ENCODE results near the gene CFAP20DC.

Gene CFAP20DC

DNA sequence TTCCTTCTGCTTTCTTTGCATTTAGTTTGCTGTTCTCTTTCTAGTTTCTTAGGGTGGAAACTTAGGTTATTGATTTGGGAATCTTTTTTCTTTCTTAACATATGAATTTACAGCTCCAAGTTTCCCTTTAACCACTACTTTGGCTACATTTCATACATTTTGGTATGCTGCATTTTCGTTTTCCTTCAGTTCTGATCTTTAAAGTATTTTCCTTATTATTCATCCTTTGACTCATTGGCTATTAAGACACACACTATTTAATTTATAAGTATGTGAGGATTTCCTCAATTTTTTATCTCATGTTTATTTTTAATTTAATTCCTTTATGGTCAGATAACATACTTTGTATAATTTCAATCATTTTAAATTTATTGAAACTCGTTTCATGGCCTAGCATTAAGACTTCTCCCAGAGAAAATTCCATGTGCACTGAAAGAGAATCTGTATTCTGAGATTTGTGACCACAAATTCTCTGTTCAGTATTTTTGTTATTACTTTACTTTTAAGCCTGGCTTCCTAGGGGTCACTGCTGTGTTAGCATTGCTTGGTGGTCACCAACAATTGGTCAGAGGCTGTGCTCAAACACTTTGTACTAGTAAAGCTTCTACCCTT lies 87.7 kb downstream of the CFAP20DC start:
- Histone ChIP-seq H3K9ac (ENCODE audit: low read depth, low read length) (no peak overlapping the region), H3K4me3 (ENCODE audit: low read length) (no peak overlapping the region), H3K27ac (ENCODE audit: low read length) (no peak overlapping the region), H3K27me3 (ENCODE audit: insufficient read depth, low read length) (no peaks in the 10 kb centered on the region), H3K36me3 (ENCODE audit: insufficient read depth, low read depth, low read length) (no peaks in the 10 kb centered on the region), H3K9me3 (ENCODE audit: insufficient read depth, low read depth, low read length) (no peaks in the 10 kb centered on the region), H3K4me1 (ENCODE audit: insufficient read depth, low read length) (no peaks in the 10 kb centered on the region)

DNA sequence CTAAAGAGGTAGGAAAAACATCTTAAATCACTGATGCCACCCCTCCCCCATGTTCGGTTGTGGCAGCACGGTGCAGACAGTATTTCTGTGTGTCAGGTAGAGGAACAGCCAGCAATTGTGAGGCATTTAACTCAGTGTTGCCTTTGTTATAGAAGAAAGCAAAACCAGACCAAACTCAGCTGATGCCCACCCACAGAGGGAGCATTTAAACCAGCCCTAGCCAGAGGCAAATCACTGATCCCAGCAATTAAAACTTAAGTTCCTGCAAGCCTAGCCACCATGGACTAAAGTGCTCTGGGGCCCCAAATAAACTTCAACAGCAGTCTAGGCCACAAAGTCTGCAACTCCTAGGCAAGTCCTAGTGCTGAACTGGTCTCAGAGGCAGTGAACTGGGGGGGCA lies 94.5 kb downstream of the CFAP20DC start:
- no peaks in the 10 kb centered on the region for H3K36me3 ChIP-seq (ENCODE audit: insufficient read depth, low read depth, low read length)
- no peak overlapping the region for H3K27ac ChIP-seq (ENCODE audit: low read length)
- no peaks in the 10 kb centered on the region for H3K9me3 ChIP-seq (ENCODE audit: insufficient read depth, low read depth, low read length)
- no peaks in the 10 kb centered on the region for H3K27me3 ChIP-seq (ENCODE audit: insufficient read depth, low read length)
- no peak overlapping the region for H3K9ac ChIP-seq (ENCODE audit: low read depth, low read length)
- H3K4me3 ChIP-seq (ENCODE audit: low read length): no peak overlapping the region
- peaks cover 3% of the 10 kb centered on the region; the same call in 1 of the 2 replicates for H3K4me1 ChIP-seq (ENCODE audit: insufficient read depth, low read length)

DNA sequence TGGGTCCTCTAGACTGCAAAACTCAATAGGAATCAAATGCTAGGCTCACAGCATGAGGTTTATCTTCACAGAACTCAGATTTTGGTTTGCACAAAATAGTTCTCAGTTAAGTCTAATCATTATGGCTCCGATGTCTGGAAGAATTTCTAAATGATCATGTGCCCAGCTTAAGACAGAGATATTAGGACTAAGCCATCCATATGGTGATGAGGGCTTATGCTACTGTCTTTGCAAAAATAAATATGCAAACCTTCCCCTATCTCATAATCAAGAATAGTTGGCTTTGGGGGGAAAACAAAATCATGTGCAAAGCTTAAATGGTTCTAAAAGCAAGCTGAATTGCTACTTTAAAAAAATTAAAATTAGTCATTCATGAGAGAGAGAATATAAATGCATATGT lies 96.5 kb downstream of the CFAP20DC start:
- H3K27me3 ChIP-seq (ENCODE audit: insufficient read depth, low read length): no peaks in the 10 kb centered on the region
- H3K9me3 ChIP-seq (ENCODE audit: insufficient read depth, low read depth, low read length): no peaks in the 10 kb centered on the region
- H3K4me3 ChIP-seq (ENCODE audit: low read length): no peak overlapping the region
- H3K9ac ChIP-seq (ENCODE audit: low read depth, low read length): no peak overlapping the region
- H3K27ac ChIP-seq (ENCODE audit: low read length): no peak overlapping the region
- H3K4me1 ChIP-seq (ENCODE audit: insufficient read depth, low read length): peaks cover 3% of the 10 kb centered on the region; the same call in 1 of the 2 replicates
- H3K36me3 ChIP-seq (ENCODE audit: insufficient read depth, low read depth, low read length): no peaks in the 10 kb centered on the region

DNA sequence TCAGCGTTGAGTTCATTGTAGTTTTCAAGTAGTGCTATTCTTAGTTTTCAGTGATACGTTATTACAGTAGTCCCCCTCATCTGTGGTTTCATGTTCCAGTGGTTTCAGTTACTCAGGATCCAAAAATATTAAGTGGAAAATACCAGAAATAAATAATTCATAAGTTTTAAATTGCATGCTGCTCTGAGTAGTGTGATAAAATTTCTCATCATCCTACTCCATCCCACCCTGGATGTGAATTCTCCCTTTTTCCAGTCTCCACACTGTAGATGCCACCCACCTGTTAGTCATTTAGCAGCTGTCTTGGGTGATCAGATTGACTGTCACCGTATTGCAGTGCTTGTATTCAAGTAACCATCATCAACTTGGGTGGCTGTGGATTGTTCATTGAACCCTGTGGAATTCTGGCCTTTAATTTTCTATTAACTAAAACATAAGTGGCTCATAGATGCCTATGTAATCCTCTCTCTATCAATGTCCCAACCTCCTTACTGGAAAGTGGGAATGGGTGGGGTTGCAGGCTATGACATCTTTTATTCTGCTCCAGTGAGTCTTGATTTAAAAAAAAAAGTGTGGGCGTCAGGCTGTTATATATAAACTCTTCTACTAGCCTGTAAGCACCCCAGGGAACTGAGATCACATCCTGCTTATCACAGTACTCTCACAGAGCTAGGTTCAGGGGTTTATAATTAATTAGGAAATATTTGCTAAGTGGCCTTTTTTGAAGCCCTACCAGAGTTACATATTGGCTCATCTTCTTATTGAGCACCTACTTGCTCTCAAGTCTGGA lies 97.5 kb downstream of the CFAP20DC start:
- Histone ChIP-seq H3K27ac (ENCODE audit: low read length) (no peak overlapping the region), H3K4me3 (ENCODE audit: low read length) (no peak overlapping the region)

DNA sequence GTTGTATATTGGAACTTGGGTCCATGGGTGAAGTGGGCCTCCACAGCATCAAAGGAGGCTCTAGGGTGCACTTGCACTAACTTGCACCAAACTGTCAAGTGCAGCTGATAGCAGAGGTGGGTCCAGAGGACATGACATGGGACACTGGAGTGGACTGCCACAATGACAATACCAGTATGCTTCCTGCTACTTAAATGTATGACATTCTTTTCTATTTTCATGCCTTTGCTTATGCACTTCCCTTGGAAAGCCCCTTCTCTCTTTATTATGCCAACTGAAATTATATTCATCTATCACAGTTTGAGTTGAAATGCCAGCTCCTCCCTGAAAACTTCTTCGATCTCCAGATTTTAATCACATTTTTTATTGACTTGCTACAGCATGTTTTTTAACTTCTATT lies 101.8 kb downstream of the CFAP20DC start:
- no peaks in the 10 kb centered on the region for H3K4me1 ChIP-seq (ENCODE audit: insufficient read depth, low read length)
- H3K36me3 ChIP-seq (ENCODE audit: insufficient read depth, low read depth, low read length): no peaks in the 10 kb centered on the region
- no peak overlapping the region for H3K27ac ChIP-seq (ENCODE audit: low read length)
- no peak overlapping the region for H3K4me3 ChIP-seq (ENCODE audit: low read length)
- H3K9ac ChIP-seq (ENCODE audit: low read depth, low read length): no peak overlapping the region
- H3K9me3 ChIP-seq (ENCODE audit: insufficient read depth, low read depth, low read length): no peaks in the 10 kb centered on the region
- no peaks in the 10 kb centered on the region for H3K27me3 ChIP-seq (ENCODE audit: insufficient read depth, low read length)

More for the DNA sequence above, 97.5 kb downstream of the CFAP20DC start:
- Histone ChIP-seq H3K27me3 (ENCODE audit: insufficient read depth, low read length) (no peaks in the 10 kb centered on the region), H3K9me3 (ENCODE audit: insufficient read depth, low read depth, low read length) (no peaks in the 10 kb centered on the region), H3K36me3 (ENCODE audit: insufficient read depth, low read depth, low read length) (no peaks in the 10 kb centered on the region), H3K9ac (ENCODE audit: low read depth, low read length) (no peak overlapping the region), H3K4me1 (ENCODE audit: insufficient read depth, low read length) (peaks cover 3% of the 10 kb centered on the region; the same call in 1 of the 2 replicates)

DNA sequence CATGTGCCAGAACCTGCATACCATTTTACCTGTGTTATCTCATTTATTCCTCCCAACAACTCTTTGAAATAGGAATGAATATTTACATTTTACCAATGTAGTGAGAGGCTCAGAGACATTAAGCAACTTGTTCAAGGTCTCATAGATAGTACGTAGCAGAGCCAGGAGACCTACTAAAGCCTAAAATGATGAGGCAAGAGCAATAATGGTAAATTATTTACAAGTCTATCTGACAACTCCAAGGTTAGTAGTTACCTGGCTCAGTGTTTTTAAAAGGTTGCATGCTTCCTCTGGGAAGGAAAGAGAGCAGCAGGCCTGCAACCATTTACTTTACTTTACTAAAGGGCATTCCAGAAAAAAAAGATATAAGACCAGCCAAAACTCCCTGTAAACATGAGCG lies 103.0 kb downstream of the CFAP20DC start:
- no peaks in the 10 kb centered on the region for H3K36me3 ChIP-seq (ENCODE audit: insufficient read depth, low read depth, low read length)
- no peaks in the 10 kb centered on the region for H3K4me1 ChIP-seq (ENCODE audit: insufficient read depth, low read length)
- no peak overlapping the region for H3K27ac ChIP-seq (ENCODE audit: low read length)
- H3K4me3 ChIP-seq (ENCODE audit: low read length): no peak overlapping the region
- no peaks in the 10 kb centered on the region for H3K27me3 ChIP-seq (ENCODE audit: insufficient read depth, low read length)
- H3K9ac ChIP-seq (ENCODE audit: low read depth, low read length): no peak overlapping the region
- H3K9me3 ChIP-seq (ENCODE audit: insufficient read depth, low read depth, low read length): no peaks in the 10 kb centered on the region

DNA sequence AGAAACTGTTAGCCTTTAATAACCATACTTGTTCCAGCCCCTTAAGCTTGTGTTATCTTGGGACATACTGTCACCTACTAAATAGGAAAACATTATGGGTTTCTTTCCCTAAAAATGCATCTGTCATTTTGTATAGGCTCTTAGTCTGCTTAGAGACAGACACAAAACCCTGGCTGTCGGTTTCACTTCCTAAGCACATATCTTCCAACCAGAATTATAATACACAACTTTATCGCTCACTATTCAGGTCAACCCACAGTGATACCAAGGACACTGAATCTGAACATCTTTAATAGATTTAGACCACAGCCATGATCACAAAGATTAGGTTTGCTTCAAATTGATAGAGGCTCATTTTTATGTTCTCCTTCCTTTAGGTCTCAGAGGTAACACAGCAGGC lies 111.8 kb downstream of the CFAP20DC start:
- Histone ChIP-seq H3K36me3 (ENCODE audit: insufficient read depth, low read depth, low read length) (no peaks in the 10 kb centered on the region), H3K9me3 (ENCODE audit: insufficient read depth, low read depth, low read length) (no peaks in the 10 kb centered on the region), H3K27me3 (ENCODE audit: insufficient read depth, low read length) (no peaks in the 10 kb centered on the region), H3K9ac (ENCODE audit: low read depth, low read length) (no peak overlapping the region), H3K4me3 (ENCODE audit: low read length) (no peak overlapping the region), H3K27ac (ENCODE audit: low read length) (no peak overlapping the region), H3K4me1 (ENCODE audit: insufficient read depth, low read length) (no peaks in the 10 kb centered on the region)

DNA sequence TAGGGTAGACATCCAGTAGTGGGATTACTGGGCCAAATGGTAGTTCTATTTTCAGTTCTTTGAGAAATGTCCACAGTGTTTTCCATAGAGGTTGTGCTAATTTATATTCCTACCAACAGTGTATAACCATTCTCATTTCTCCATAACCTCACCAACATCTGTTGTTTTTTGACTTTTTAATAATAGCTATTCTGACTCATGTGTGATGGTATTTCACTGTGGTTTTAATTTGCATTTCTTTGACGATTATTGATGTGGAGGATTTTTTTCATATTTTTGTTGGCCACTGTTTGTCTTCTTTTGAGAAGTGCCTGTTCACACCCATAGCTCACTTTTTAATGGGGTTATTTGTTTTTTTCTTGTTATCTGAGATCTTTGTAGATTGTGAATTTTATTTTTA lies 125.2 kb downstream of the CFAP20DC start:
- no peak overlapping the region for H3K9ac ChIP-seq (ENCODE audit: low read depth, low read length)
- H3K36me3 ChIP-seq (ENCODE audit: insufficient read depth, low read depth, low read length): no peaks in the 10 kb centered on the region
- no peaks in the 10 kb centered on the region for H3K27me3 ChIP-seq (ENCODE audit: insufficient read depth, low read length)

DNA sequence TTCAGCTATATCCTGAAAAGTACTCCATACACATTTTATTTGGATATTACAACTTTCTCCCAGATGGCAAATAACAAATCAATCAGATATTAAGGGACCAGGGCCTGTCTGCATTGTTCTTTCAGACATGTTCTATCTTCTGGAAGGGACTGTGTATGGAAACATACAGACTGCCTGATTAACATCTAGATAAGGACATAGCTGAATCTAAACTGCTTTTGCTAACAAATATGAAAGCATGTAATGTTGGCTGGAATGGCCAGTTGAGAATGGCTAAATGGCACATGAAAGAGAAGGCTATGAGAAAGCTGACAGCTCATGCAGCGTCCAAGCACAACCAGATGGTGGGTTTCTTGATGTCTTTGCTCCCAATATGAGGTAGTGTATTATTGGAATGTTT lies 149.4 kb downstream of the CFAP20DC start:
- Histone ChIP-seq H3K4me3 (ENCODE audit: low read length) (no peak overlapping the region), H3K27ac (ENCODE audit: low read length) (no peak overlapping the region), H3K4me1 (ENCODE audit: insufficient read depth, low read length) (no peaks in the 10 kb centered on the region; the same call in 1 of the 2 replicates), H3K9ac (ENCODE audit: low read depth, low read length) (no peak overlapping the region), H3K9me3 (ENCODE audit: insufficient read depth, low read depth, low read length) (peaks cover 10% of the 10 kb centered on the region; the same call in 1 of the 2 replicates), H3K36me3 (ENCODE audit: insufficient read depth, low read depth, low read length) (no peaks in the 10 kb centered on the region), H3K27me3 (ENCODE audit: insufficient read depth, low read length) (no peaks in the 10 kb centered on the region)

More for the DNA sequence above, 125.2 kb downstream of the CFAP20DC start:
- no peaks in the 10 kb centered on the region for H3K4me1 ChIP-seq (ENCODE audit: insufficient read depth, low read length)
- H3K9me3 ChIP-seq (ENCODE audit: insufficient read depth, low read depth, low read length): no peaks in the 10 kb centered on the region
- no peak overlapping the region for H3K4me3 ChIP-seq (ENCODE audit: low read length)
- no peak overlapping the region for H3K27ac ChIP-seq (ENCODE audit: low read length)

DNA sequence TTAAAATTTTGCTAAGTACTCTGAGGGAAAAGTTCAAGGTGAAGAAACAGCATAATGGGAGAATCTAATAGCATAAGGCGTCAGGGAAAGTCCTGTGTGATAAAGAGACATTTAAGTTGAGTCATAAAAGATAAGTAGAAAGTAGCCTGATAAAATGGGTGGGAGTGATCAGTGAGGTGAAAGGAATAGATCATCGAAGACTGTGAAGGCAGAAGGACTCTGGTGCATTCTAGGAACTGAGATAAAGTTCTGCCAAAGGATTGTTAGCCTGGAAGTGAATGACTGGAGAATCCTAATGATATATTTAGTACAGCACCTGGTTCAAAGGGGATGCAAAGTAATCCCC lies 149.9 kb downstream of the CFAP20DC start:
- Histone ChIP-seq H3K36me3 (ENCODE audit: insufficient read depth, low read depth, low read length) (no peaks in the 10 kb centered on the region), H3K4me3 (ENCODE audit: low read length) (no peak overlapping the region), H3K27ac (ENCODE audit: low read length) (no peak overlapping the region), H3K9me3 (ENCODE audit: insufficient read depth, low read depth, low read length) (peaks cover 10% of the 10 kb centered on the region; the same call in 1 of the 2 replicates), H3K27me3 (ENCODE audit: insufficient read depth, low read length) (no peaks in the 10 kb centered on the region), H3K9ac (ENCODE audit: low read depth, low read length) (no peak overlapping the region), H3K4me1 (ENCODE audit: insufficient read depth, low read length) (no peaks in the 10 kb centered on the region; the same call in 1 of the 2 replicates)

DNA sequence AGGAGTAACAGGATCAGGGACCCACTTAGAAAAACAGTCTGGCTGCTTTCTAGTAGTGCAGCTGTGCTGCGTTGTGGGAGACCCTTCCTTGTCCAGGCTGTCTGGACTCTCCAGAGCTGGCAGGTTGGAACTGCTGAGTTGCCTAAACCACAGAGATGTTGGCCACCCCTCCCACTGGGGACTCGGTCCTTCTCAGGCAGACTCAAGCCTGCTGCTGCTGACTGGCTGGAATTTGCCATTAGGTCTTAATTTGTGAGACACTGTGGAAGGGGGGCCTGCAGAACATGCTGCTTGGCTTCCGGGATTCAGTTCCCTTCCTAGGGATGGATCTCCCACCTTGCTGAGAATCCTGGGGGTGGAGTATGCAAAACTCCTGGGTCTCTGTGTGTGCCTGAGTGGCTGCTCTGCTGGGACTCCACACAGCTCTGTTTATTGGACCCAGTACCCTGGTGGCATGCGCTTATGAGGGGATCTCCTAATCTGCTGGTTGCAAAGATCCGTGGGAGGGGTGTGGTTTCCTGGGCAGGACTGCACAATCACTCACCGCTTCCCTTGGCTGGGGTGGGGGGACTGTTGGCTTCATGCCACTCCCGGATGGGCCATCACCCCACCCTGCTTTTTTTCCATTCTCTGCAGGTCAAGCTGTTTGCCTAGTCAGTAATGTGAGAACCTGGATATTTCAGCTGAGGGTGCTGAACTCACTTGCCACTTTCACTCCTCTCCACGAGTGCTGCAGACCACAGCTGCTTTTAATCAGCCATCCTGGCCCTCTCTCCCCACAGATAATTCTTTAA lies 150.5 kb downstream of the CFAP20DC start:
- no peak overlapping the region for H3K27ac ChIP-seq (ENCODE audit: low read length)
- no peak overlapping the region for H3K9ac ChIP-seq (ENCODE audit: low read depth, low read length)
- H3K4me1 ChIP-seq (ENCODE audit: insufficient read depth, low read length): no peaks in the 10 kb centered on the region; the same call in 1 of the 2 replicates
- H3K9me3 ChIP-seq (ENCODE audit: insufficient read depth, low read depth, low read length): peaks cover 10% of the 10 kb centered on the region
- H3K27me3 ChIP-seq (ENCODE audit: insufficient read depth, low read length): no peaks in the 10 kb centered on the region
- H3K36me3 ChIP-seq (ENCODE audit: insufficient read depth, low read depth, low read length): no peaks in the 10 kb centered on the region
- no peak overlapping the region for H3K4me3 ChIP-seq (ENCODE audit: low read length)

Measured in iPS-20b (cell line).